SK-N-SH treated with all-trans-retinoic acid at 6 μM for 48 hours (cell line): Measurements from ENCODE around the gene KDR.

Experiments
- BACH2 ChIP-seq: fragments of 250-450 bp; sonication (Bioruptor Pico); IDR thresholded peaks from 2 replicates; pipeline ENCODE4 v1.9.0; 2021; ENCODE audit warnings: mild to moderate bottlenecking, borderline replicate concordance
- OSR1 ChIP-seq: fragments of 250-450 bp; sonication (Bioruptor Pico); IDR thresholded peaks from 2 replicates; pipeline ENCODE4 v1.8.0; 2022; ENCODE audit warnings: moderate library complexity, mild to moderate bottlenecking, inconsistent platforms
- PATZ1 ChIP-seq: fragments of 250-450 bp; sonication (Bioruptor Pico); IDR thresholded peaks from 2 replicates; pipeline ENCODE4 v1.8.0; 2020; ENCODE audit warnings: mild to moderate bottlenecking, moderate library complexity, borderline replicate concordance
- SNAI2 ChIP-seq: fragments of 250-450 bp; sonication (Bioruptor Pico); IDR thresholded peaks from 2 replicates; pipeline ENCODE4 v1.5.0; 2020; ENCODE audit warnings: mild to moderate bottlenecking, moderate library complexity
- TSHZ2 ChIP-seq: fragments of 250-450 bp; sonication (Bioruptor Pico); IDR thresholded peaks from 2 replicates; pipeline ENCODE4 v1.5.0; 2020; ENCODE audit warnings: mild to moderate bottlenecking, moderate library complexity
- ZC3H10 ChIP-seq: fragments of 250-450 bp; sonication (Bioruptor Pico); IDR thresholded peaks from 2 replicates; pipeline ENCODE4 v1.5.1; 2021; ENCODE audit warnings: mild to moderate bottlenecking, moderate library complexity
- ZFP30 ChIP-seq: fragments of 450-650 bp; formaldehyde crosslinking; IDR thresholded peaks from 2 replicates; pipeline ENCODE4 v1.5.0; 2022; ENCODE audit warnings: mild to moderate bottlenecking, moderate library complexity
- ZNF565 ChIP-seq: fragments of 450-650 bp; formaldehyde crosslinking; conservative IDR thresholded peaks from 2 replicates; pipeline ENCODE4 v1.5.0; 2020; ENCODE audit warnings: low read depth, mild to moderate bottlenecking, moderate library complexity

GRCh38 chr4:55132775-55133174, 7.4 kb upstream of the KDR start:
- TF ChIP-seq ZFP30 (CRISPR knock-in tag), result no peak
- no peak for TF ChIP-seq OSR1
- TF ChIP-seq BACH2 (CRISPR knock-in tag), result no peak
- no peak for TF ChIP-seq TSHZ2 (CRISPR knock-in tag)
- no peak for TF ChIP-seq ZNF565
- TF ChIP-seq PATZ1 (CRISPR knock-in tag), result no peak
- TF ChIP-seq SNAI2 (CRISPR knock-in tag), result no peak
- no peak for TF ChIP-seq ZC3H10
